Panc1 (cell line): ENCODE results near the gene ANKRD33B.

ENCODE experiments used
- CTCF ChIP-seq: fragments of 450-650 bp; IDR thresholded peaks from 2 replicates; pipeline ENCODE4 v1.5.1; 2017; ENCODE audit warnings: mild to moderate bottlenecking
- POLR2AphosphoS5 ChIP-seq: IDR thresholded peaks from 2 replicates; pipeline ENCODE4 v1.6.1; 2012; ENCODE audit warnings: mild to moderate bottlenecking, low read depth, low read length, moderate library complexity

DNA sequence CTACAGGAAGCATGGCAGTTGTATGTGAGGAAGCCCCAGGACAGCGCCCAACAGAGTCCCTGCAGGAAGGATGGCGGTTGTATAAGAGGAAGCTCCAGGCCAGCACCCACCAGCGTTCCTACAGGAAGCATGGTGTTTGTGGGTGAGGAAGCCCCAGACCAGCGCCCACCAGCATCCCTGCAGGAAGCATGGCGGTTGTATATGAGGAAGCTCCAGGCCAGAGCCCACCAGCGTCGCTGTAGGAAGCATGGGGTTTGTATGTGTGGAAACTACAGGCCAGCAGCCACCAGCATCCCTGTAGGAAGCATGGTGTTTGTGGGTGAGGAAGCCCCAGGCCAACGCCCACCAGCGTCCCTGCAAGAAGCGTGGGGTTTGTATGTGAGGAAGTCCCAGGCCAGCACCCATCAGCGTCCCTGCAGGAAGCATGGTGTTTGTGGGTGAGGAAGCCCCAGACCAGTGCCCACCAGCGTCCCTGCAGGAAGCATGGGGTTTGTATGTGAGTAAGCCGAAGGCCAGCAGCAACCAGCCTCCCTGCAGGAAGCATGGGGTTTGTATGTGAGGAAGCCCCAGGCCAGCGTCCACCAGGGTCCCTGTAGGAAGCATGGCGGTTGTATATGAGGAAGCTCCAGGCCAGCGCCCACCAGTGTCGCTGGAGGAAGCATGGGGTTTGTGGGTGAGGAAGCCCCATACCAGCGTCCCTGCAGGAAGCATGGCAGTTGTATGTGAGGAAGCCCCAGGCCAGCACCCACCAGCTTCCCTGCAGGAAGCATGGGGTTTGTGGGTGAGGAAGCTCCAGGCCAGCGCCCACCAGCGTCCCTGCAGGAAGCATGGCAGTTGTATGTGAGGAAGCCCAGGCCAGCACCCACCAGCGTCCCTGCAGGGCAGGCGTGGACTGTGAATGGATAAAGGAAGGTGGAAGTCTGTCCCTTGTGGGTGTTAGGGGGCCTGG, 118.1 kb downstream of the ANKRD33B start:
- TF ChIP-seq CTCF (no peak), POLR2AphosphoS5 (no peak)
